Measurements from ENCODE around the gene NEK1. TPM values are rescaled to one million over a fixed set of nuclear protein-coding genes. Genes with fewer than 3 reads are reported as not detected.
A peak's percentile ranks its signal among the peaks of the same experiment; 100 is the strongest.

NEK1 gene
- total and polyA plus RNA-seq, 2 of the 13 experiments (the other 11 are each of a cell fraction or from before 2014, with no cell fraction given), result 2.9 to 5.4 TPM

- TF ChIP-seq, protein P1, sequence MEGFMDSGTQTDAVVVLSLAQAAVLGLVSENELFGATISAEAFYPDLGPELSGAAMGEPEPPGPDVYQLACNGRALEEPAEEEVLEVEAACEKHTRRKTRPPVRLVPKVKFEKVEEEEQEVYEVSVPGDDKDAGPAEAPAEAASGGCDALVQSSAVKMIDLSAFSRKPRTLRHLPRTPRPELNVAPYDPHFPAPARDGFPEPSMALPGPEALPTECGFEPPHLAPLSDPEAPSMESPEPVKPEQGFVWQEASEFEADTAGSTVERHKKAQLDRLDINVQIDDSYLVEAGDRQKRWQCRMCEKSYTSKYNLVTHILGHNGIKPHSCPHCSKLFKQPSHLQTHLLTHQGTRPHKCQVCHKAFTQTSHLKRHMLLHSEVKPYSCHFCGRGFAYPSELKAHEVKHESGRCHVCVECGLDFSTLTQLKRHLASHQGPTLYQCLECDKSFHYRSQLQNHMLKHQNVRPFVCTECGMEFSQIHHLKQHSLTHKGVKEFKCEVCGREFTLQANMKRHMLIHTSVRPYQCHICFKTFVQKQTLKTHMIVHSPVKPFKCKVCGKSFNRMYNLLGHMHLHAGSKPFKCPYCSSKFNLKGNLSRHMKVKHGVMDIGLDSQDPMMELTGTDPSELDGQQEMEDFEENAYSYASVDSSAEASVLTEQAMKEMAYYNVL (CRISPR knock-in tag; IDR thresholded peaks at IDR 0.05; ENCODE audit: borderline replicate concordance), result no peak
- TF ChIP-seq, protein P2, sequence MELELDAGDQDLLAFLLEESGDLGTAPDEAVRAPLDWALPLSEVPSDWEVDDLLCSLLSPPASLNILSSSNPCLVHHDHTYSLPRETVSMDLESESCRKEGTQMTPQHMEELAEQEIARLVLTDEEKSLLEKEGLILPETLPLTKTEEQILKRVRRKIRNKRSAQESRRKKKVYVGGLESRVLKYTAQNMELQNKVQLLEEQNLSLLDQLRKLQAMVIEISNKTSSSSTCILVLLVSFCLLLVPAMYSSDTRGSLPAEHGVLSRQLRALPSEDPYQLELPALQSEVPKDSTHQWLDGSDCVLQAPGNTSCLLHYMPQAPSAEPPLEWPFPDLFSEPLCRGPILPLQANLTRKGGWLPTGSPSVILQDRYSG (CRISPR knock-in tag; IDR thresholded peaks at IDR 0.05), result no peak
- TF ChIP-seq ZNF441 (CRISPR knock-in tag; IDR thresholded peaks at IDR 0.05; ENCODE audit: borderline replicate concordance), result no peak
- TF ChIP-seq POGZ (CRISPR knock-in tag; IDR thresholded peaks at IDR 0.05), result no peak
- TF ChIP-seq, protein P3, sequence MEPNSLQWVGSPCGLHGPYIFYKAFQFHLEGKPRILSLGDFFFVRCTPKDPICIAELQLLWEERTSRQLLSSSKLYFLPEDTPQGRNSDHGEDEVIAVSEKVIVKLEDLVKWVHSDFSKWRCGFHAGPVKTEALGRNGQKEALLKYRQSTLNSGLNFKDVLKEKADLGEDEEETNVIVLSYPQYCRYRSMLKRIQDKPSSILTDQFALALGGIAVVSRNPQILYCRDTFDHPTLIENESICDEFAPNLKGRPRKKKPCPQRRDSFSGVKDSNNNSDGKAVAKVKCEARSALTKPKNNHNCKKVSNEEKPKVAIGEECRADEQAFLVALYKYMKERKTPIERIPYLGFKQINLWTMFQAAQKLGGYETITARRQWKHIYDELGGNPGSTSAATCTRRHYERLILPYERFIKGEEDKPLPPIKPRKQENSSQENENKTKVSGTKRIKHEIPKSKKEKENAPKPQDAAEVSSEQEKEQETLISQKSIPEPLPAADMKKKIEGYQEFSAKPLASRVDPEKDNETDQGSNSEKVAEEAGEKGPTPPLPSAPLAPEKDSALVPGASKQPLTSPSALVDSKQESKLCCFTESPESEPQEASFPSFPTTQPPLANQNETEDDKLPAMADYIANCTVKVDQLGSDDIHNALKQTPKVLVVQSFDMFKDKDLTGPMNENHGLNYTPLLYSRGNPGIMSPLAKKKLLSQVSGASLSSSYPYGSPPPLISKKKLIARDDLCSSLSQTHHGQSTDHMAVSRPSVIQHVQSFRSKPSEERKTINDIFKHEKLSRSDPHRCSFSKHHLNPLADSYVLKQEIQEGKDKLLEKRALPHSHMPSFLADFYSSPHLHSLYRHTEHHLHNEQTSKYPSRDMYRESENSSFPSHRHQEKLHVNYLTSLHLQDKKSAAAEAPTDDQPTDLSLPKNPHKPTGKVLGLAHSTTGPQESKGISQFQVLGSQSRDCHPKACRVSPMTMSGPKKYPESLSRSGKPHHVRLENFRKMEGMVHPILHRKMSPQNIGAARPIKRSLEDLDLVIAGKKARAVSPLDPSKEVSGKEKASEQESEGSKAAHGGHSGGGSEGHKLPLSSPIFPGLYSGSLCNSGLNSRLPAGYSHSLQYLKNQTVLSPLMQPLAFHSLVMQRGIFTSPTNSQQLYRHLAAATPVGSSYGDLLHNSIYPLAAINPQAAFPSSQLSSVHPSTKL (CRISPR knock-in tag; IDR thresholded peaks at IDR 0.05), result peak; percentile 28; the same call in 1 of the 2 replicates
- TF ChIP-seq AHDC1 (CRISPR knock-in tag; IDR thresholded peaks at IDR 0.05; ENCODE audit: borderline replicate concordance), result no peak
- TF ChIP-seq ZNF605 (CRISPR knock-in tag; IDR thresholded peaks at IDR 0.05), result no peak
- 0 out of 2 replicates have a peak, but pooled peaks have one; percentile 10 for TF ChIP-seq JUNB (CRISPR knock-in tag; IDR thresholded peaks at IDR 0.05; ENCODE audit: borderline replicate concordance)
- TF ChIP-seq FOSL2 (CRISPR knock-in tag; IDR thresholded peaks at IDR 0.05), result peak; percentile 48
- no peak for TF ChIP-seq ZBTB33 (CRISPR knock-in tag; IDR thresholded peaks at IDR 0.05)
- TF ChIP-seq ZNF382 (CRISPR knock-in tag; IDR thresholded peaks at IDR 0.05; ENCODE audit: borderline replicate concordance), result no peak
Measured at GRCh38 chr4:169621731-169622492, 9.5 kb upstream of the NEK1 start (continued).

Data from HepG2 (cell line).